Glomerular endothelial cell (primary cell): ENCODE results near the gene SPATA21. TPM values are rescaled to one million over a fixed set of nuclear protein-coding genes. Genes with fewer than 3 reads are reported as not detected.
"Not testable (repeated sequence)": the region's sequence is repeated elsewhere in the genome, so short reads cannot be mapped to it uniquely, and the experiment has no call there.

Experiments used
- DNase-seq: peaks from one replicate; pipeline ENCODE4 v3.0.0-alpha.2; 2011; ENCODE audit warnings: low read depth, low spot score; ENCODE audit errors: extremely low read depth
- total RNA-seq: library from RNA; depleted of rRNA; stranded (reverse); fragments of >200 nt; gene quantifications from 2 replicates; pipeline ENCODE4 v1.2.3, GENCODE V29; 2015

SPATA21 gene
- total RNA-seq, 1 donor from 2014 or later = not detected

DNA sequence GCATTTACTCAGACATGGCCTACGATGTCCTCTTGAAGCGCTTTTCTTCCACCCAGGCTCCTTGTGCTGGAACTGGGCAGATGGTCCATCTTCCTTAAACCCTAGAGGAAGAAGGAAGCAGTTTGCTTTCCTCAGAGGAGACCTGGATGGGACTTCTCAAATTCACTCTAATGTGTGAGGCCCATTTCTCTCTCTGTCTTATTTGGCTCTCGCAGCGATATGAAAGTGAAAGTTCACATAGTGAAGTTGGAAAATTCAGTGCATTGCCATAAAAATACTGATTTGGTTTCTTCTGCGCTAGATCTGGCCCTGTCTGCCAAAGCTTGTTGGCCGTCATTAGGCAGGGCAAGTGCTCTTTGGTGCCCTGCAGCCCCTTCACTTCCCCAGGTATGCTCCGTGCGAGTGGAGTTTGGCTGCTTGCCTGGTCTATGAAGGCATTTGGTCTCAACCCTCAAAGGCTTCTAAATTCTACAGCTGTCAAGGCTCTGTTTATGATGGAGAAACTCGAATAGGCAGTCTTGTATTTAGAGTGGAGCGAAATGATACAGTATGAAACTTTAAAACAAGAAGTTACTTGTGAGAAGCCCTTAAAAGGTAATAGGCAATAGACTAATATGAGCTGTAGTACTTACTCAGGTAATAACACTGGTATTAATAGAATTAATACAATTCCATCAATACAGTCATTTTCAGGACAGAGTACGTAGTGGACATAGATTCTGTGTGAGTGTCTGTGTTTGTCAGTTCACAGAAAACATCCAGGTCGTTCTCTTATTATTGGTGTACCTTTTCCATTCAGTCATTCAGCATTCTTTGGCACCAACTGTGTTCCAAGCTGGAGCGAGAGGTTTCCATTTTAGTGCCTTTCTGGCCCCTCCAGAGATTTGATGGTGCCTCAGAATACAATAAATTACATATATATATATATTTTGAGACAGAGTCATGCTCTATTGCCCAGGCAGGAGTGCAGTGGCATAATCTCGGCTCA, 49.7 kb downstream of the SPATA21 start:
- DNase-seq = no peak

DNA sequence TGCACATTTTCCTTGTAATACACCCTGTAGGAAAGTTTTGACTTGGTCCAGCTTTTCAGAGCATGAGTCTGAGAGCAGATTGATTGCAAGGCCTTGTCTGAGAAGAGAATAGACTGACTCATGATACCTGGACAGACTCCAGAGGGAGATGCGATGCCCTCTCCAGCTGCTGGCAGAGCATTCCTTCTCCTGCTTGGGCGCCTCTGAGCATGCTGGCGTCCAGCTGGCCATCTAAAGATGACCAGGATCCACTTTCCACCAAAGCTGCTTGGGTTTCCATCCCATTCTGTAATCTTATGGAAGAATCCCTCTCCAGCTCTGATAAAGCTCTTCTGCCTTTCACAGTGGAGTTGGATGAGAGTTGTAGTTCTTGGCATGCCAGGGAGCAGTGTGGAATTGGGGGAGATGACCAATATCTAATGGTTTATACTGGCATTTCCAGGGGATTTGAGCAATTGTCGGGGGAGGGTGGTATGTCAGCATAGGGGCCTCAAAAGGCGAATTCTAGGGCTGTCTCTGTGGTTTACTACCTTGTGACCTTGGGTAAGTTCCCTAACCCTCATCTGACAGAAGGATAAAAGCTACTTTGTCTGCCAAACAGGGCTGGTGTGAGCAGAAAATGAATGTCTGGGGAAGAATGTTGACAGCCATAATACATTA, 50.6 kb downstream of the SPATA21 start:
- no peak for DNase-seq

DNA sequence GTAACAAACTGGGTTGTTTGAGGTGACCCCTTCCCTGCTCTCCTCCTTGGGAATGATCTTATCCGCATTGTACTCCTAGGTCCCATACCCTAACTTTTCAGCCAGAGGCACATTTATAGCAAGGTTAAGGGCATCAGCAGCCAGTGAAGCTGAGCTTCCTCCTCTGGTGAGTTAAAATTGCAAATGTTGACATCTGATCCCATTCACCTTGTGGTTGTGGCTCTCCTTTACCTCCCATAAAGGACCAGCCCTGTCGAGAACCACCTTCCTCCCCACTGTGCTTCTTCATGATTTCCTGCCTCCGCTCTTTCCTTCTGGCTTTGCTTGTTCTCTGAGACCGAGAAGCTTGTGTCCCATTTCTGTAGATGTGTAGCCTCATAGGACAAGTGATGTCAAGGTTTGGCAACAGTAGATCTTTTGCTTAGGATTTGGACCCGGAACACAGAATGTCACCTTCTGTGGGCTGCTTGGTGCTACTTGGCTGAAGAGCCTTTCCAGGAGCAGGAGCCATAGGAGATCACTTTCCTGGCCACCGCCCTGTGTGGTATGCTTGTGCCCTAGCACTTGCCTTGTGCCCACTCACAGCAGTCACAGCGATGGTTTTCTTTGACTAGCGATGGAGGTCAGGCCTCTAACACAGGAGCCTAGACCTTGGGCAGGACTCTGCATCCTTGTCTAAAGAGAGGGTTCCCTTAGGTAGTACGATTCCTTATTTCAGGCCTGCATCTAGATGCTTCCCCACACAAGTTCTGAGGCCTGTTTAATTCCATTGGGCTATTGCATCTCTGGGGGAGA, 51.4 kb downstream of the SPATA21 start:
- no peak for DNase-seq

DNA sequence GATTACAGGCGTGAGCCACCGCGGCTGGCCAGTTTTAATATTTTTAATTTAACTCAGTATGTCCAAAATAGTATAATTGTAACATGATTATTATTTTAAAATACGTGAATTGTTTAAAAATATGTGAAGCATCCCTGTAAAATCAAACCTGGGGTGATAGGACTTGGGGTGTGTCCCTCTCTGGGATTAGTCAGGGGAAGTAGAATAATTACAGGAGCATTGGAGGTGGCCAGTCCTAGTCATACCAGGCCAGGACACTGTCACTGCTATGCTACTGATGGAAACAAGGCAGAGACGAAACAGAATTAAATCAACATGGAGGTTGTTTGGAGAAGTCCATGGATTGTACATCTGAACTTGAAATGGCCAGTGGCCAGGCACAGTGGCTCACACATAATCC, 53.3 kb downstream of the SPATA21 start:
- DNase-seq = no peak

DNA sequence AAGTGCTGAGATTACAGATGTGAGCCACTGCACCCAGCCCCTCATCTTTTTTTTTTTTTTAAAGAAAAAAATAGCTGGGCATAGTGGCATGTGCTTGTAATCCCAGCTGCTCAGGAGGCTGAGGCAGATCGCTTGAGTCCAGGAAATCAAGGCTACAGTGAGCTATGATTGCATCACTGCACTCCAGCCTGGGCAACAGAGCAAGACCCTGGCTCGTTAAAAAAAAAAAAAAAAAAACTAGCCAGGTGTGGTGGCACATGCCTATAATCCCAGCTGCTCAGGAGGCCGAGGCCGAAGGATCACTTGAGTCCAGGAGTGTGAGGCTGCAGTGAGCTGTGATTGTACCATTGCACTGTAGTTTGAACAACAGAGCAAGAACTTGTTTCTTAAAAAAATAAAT, 56.4 kb downstream of the SPATA21 start:
- DNase-seq = no peak

DNA sequence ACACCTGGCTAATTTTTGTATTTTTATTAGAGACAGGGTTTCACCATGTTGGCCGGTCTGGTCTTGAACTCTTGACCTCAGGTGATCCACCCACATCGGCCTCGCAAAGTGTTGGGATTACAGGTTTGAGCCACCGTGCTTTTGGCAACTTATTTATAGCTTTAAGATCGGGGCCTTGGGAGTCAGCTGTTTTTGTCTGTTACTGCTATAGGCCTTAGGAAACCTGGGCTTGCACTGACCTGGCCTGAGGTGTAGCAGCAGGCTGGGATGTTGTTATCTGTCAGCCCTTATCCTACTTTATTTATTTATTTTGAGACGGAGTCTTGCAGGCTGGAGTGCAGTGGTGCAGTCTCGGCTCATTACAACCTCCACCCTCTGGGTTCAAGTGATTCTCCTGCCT, 58.8 kb downstream of the SPATA21 start:
- DNase-seq = no peak

DNA sequence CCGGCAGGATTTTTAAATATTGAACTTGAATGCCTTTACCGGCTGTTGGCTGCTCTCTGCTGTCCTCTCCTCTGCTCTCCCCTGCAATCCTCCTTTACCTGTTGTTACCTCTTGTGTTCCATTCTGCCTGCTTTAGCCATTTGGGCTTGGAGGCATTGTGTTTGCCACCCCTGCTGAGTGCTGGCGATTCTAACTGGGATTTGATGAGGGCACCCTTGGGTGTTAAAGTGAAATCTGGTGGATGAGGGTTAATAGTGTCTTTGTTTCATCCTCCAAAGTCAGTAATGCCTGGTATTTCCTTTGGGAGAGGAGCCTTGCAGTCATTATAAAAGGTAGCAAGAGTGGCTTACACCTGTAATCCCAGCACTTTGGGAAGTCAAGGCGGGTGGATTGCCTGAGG, 60.3 kb downstream of the SPATA21 start:
- no peak for DNase-seq

DNA sequence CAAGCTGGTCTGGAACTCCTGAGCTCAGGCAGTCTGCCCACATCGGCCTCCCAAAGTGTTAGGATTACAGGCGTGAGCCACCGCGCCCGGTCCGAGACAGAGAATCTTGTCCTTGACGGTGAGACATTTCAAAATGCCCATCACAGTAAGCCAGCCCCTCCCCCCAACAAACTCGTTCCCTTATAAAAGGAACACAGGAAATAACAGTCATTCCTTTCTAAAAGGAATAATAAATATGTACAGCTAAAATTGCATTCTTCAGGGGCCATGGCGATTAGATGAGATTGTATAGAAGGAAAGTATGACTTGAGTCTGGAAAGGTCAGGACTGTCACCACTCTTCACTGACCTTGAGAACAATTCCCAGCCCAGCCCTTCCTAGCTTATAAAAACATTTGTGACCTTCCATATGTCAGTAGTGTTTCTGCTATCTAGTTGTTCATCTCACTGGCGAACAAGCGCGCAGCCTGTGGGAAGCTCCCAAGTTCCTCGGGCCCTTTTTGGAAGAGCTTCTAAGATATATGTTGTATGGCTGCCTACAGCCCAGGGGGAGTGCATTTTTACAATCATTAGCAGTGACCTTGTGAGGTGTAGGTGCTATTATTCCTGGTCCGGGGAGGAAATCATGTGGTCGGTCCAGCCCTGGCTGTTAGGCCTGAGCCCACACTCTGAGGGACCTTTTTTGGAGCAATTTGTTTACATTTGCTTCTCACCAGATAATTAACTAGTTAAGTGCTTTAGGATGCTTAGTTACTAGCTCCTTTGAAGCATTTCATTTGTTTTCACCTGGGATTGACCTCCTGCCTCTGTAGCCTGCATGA, 61.5 kb downstream of the SPATA21 start:
- DNase-seq = no peak

DNA sequence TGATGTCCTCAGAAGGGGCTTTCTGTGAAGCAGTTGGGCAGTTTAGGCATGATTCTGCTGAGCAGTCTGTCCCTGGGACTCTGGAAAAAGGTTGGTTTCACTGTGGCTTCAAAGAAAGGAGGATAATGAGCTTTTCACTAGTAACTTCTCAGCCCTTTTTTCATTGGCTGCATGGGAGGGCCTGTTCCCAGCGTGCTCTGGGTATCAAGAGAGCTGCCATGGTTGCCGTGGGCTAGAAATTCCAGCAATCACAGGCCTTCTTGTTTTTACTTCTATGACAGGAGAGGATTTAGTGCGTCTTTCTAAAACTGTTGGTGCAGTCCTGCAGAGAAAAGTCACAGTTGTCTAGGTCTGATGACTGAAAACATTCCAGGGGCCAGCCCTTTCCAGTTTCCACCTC, 63.0 kb downstream of the SPATA21 start:
- DNase-seq = no peak

DNA sequence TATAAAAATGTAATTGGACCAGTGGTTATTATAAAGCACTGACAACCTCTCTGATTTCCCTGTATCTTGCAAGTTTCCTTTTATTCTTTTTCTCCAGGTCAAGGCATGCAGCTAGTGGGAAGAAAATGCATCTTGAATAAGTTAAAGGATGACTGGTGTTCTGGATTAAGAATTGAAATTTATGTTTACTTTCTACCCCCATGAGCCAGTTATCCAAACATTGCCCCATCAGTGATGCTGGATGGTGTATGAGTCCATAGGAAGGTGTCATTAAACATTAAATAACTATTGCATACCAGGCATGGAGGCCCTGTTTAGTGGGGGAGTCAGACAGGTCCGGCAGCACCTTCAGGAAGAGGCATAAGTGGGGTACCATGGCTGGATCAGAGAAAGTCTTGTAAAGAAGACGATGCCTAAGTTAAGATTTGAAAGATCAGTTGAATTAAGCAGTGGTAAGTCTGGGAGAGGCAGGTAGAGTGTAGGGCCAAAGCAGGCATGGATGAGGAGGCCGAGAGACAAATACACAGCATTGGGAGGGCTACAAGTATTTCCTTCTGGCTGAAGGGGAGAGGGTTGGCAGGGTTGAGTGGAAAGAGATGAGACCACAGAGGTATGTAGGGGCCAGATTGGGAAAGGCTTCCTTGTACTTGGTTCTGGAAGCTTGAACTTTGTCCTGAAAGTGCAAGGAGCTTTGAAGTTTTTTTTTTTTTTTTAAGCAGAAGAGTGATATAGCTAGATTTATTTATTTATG, 64.5 kb downstream of the SPATA21 start:
- no peak for DNase-seq

DNA sequence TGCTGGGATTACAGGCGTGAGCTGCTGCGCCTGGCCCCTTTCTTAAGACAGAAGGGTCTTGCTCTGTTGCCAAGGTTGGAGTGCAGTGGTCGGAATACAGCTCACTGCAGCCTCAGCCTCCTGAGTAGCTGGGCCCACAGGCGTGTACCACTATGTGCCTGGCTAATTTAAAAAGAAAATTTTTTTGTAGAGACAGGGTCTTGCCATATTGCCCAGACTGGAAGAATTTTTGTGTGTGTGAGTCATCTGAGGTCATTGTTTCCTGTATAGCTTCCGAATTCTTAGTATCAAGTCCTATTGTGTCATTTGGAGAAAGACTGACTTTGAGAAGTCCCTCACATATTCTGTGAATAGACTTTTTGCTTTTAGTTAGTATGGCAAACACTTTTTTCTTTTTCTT, 65.5 kb downstream of the SPATA21 start:
- no peak for DNase-seq

DNA sequence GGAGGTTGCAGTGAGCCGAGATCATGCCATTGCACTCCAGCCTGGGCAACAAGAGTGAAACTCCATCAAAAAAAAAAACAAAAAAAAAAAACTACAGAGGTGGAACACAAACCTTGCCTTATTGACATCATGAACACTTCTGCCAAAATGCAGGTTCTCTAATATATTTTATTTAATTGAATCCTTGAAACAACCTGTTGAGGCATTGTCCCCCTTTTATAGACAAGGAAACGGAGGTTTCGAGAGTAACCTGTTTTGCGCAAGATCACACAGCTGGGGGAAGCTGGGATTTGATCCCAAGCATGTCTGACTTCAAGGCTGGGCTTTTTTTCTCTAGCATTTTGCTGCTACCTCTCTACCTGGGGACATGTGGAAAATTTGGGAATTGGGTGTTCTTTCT, 67.4 kb downstream of the SPATA21 start:
- no peak for DNase-seq

DNA sequence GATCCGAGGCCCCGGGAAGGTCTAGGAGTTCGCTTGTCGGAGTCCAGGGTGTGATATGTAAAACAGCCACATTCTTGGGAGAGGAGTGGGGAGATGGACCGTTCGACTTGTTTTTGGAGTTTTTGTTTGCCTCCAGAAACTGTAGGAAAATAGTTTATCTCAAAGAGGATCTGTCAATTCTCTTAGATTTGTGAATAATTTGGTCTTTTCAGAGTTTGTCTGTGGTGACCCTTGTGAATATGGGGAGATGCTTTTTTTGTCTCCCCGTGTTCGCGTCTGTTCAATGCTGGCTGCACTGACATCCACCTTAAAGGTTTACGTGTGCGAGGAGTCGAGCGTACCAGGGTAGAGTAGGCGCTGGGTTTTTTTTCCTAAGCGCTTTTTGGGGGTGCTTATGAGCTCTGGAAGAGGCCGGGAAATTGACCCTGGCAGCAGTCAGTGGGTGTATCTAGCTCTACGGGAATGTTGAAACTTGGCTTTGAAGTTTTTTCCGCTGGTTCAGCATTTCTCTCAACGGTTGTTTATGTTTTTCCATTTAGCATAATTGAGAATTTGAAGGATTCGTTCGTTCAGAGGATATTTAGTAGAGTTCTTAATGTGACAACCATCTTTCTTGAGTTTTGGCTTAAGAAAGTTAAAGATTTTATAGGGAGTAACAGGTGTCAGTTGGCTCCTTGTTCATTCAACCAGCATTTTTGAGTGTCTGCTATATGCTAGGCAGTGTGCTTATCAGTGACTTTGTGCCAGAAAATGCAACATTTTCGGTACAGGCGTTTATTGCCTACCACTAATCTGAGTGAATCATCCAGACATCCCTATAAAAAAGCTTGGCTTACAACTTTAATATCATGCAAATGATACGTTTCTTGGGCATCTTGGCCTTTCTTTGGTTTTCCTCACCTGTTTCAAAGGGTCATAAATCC, 69.0 kb downstream of the SPATA21 start:
- no peak for DNase-seq

DNA sequence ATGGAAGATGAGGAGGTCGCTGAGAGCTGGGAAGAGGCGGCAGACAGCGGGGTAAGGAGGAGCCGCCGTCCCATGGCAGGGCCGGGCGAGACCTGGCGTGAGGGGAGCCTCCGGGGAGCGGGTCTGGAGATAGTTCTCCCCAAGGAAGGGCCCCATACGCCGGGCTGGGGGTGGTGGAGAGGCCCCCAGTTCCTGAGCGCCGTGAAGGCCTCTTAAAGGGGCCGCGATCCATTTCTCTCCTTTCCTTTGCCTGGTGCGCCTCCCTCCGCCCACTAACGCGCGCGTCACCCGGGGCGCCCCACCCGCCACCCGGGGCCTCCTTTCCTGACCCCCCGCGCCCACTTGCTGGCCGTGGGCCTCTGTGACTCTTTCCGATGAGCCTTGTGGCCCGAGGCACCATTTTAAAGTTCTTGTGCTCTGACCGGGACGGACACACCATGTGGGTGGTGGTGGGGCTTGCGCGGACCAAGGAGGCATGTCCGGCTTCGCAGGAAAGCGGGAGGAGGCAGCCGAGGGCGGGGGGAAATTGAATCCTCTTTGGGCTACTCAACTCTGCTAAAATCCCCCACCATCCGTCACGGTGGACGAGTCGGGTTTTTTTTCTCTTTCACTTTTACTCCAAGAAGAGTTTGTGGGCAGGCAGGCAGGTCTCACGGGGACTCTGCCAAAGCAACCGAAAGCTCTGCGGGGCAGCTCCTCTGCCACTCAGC, 69.8 kb downstream of the SPATA21 start:
- no peak for DNase-seq

DNA sequence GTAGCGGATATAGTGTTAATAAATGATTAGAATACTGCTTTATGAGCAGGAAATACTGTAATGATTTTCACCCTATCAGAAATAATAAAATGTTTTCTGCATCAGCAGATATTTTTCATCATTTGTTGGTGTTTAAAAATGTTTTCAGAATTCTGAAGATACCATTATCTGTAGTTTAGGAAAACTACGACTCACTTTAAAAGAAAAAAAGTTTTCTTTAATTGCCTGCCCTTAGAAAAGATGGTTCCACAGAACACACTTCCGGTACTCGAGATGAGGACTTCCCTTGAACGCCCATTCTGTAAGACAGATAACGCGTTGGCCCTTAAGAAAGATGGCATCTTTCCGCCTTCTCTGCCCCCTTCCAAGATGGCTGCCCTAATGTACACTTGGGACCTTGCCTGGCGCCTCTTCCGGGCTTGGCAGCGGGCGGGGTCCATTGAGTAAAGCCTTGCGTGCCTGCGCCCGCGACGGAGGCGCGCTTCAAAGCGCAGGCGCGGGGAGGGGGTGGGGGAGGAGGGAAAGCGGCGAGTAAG, 70.4 kb downstream of the SPATA21 start, which contains the start of gene SZRD1:
Gene SZRD1 (plus strand): TSS at position 521 of the 536 bp plus-strand sequence. CDS start 16 bp downstream, outside the sequence.
- DNase-seq = peak; percentile 93

DNA sequence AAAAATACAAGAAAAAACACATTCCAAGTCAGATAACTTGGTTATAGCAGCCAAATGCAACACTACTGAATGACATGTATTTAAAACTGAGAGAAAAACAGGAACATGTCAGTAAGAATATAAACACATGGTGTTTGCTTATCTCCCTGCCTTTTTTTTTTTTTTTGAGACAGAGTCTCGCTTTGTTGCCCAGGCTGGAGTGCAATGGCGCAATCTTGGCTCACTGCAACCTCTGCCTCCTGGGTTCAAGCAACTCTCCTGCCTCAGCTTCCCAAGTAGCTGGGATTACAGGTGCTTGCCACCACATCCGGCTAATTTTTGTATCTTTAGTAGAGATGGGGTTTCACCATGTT, 72.1 kb downstream of the SPATA21 start:
- not testable (repeated sequence) for DNase-seq

DNA sequence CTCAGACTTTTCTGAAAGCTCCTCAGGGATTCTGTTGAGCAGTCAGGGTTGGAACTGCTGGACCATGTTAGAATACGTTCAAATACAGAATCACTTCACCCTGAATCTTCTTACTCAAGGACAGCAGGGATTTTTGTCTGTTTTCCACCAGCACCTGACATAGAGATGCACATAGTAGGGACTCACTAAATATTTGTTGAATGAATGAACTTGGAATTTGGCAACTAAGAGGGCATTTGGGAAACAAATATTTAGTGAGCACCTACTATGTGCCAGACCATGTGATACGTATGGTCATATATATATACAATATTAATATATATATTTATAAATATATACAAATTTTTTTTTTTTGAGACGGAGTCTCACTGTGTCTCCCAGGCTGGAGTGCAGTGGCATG, 80.4 kb downstream of the SPATA21 start:
- no peak for DNase-seq

DNA sequence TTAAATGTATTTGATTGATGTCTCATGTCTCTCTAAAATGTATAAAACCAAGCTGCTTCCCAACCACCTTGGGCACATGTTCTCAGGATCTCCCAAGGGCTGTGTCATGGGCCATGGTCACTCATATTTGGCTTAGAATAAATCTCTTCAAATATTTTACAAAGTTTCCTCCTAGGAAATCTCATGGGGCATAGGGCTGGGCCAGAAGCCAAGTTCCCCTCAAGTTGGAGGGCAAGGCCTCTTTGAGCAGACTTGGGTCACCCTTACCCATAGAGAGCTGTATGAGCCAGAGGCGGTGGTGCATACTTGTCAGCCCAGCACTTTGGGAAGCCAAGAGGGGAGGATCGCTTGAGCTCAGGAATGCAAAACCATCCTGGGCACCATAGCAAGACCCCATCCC, 82.6 kb downstream of the SPATA21 start:
- DNase-seq = no peak
